ENCODE results near the gene HES6. TPM values are rescaled to one million over a fixed set of nuclear protein-coding genes. Genes with fewer than 3 reads are reported as not detected.

The HES6 gene
- total RNA-seq, 4 donors from 2014 or later = 10.9 to 49.1 (median 27.2) TPM

- peak in 1 of 2 donors; percentile 84 for ATAC-seq
- Histone ChIP-seq H3K4me3 (no peak overlapping the region), H3K9me3 (no peaks in the 10 kb centered on the region), H3K27ac (peak overlapping the region in 1 of 4 donors; percentile 31), H3K36me3 (peaks cover 7 to 89% of the 10 kb centered on the region in 2 donors), H3K27me3 (no peaks in the 10 kb centered on the region), H3K4me1 (peaks cover under 1 to 10% of the 10 kb centered on the region in 2 donors)
- no peak for DNase-seq
- TF ChIP-seq CTCF (IDR thresholded peaks at IDR 0.05 in 4 of 5, conservative IDR thresholded peaks at IDR 0.05 in 1 of 5) = no peak
- TF ChIP-seq POLR2A (IDR thresholded peaks at IDR 0.05) = no peak
- in situ Hi-C loops (cut with MboI; ENCODE audit: low sequenced_read_pairs in 4 of 4) (no loop called here), intact Hi-C loops (cut with DNase I; ENCODE audit: low total_unique reads) (no loop called here)
These were observed 49.4 kb downstream of the HES6 start for GRCh38 chr2:238190445-238190844.

Other genes with a start within 250 kb of the HES6 start
- gene SCLY, start 179.0 kb downstream of the HES6 start, total RNA-seq = 1 to 10 TPM; 3.3 to 9.7 (median 5.6) TPM
- under 1 TPM in 1 of 4 donors, not detected in 3; 0.11 TPM for gene ESPNL, start 139.7 kb downstream of the HES6 start, total RNA-seq
- 100 to 1,000 TPM in 3 of 4 donors, 10 to 100 TPM in 1; 37.9 to 224 (median 142) TPM for gene KLHL30, start 101.4 kb downstream of the HES6 start, total RNA-seq
- gene ERFE, start 81.1 kb downstream of the HES6 start, total RNA-seq = 1 to 10 TPM in 2 of 4 donors, under 1 TPM in 2; 0.46 to 3.3 (median 1.3) TPM
- 10 to 100 TPM; 16.6 to 30.1 (median 23.3) TPM for gene ILKAP, start 36.3 kb downstream of the HES6 start, total RNA-seq
- 1 to 10 TPM; 4.1 to 7.5 (median 6.7) TPM for gene PER2, start 48.6 kb upstream of the HES6 start, total RNA-seq
- gene TRAF3IP1, start 80.5 kb upstream of the HES6 start, total RNA-seq = 10 to 100 TPM in 2 of 4 donors, 1 to 10 TPM in 2; 8.5 to 20.8 (median 10.9) TPM
- 10 to 100 TPM; 17.1 to 33.6 (median 26.3) TPM for gene ASB1, start 186.9 kb upstream of the HES6 start, total RNA-seq

Data from gastrocnemius medialis (tissue), 4 donors.